PC-3 (cell line): ENCODE results near the gene PJVK. TPM values are rescaled to one million over a fixed set of nuclear protein-coding genes. Genes with fewer than 3 reads are reported as not detected.

Experiments
- ATAC-seq: fragments of 200-7000 bp; cut with Tn5 transposase; 2 replicates; pipeline ENCODE4 v1.9.1; 2020; ENCODE audit warnings: mild to moderate bottlenecking, moderate library complexity
- BruUV-seq: library from RNA; stranded (reverse); fragments of 400-500 nt; replicated peaks from 2 replicates; lab custom pipeline; 2021; lab: Mats Ljungman, UMichigan
- CTCF ChIA-PET: fragments of 300-600 bp; sonication (Branson Sonifier 250); formaldehyde crosslinking; loops from one replicate; lab custom pipeline; 2022; ENCODE audit warnings: antibody characterized with exemption; lab: Charles Lee
- POLR2A ChIA-PET: fragments of 300-600 bp; sonication (Branson Sonifier 250); formaldehyde crosslinking; loops from one replicate; lab custom pipeline; 2022; ENCODE audit warnings: antibody characterized with exemption; ENCODE audit not compliant: unreplicated experiment; lab: Charles Lee
- DNase-seq: peaks from one replicate; pipeline ENCODE4 v3.0.0-alpha.2; 2015
- H2AFZ ChIP-seq: fragments of 300-600 bp; sonication (generic); 2 replicates; pipeline ENCODE4 v1.6.0; 2016; ENCODE audit warnings: antibody characterized with exemption, low read length
- H3F3A ChIP-seq: fragments of 300-600 bp; sonication (generic); one replicate; pipeline ENCODE4 v1.6.0; 2017; ENCODE audit warnings: antibody characterized with exemption, low read length, control low read depth, mild to moderate bottlenecking; ENCODE audit not compliant: unreplicated experiment
- H3K27ac ChIP-seq: fragments of 300-600 bp; sonication (generic); 2 replicates; pipeline ENCODE4 v1.5.1; 2016; ENCODE audit warnings: mild to moderate bottlenecking, low read length
- H3K27me3 ChIP-seq: fragments of 300-600 bp; sonication (generic); 2 replicates; pipeline ENCODE4 v1.6.1; 2016; ENCODE audit warnings: low read length, mixed read lengths
- H3K36me3 ChIP-seq: fragments of 300-600 bp; sonication (generic); 2 replicates; pipeline ENCODE4 v1.6.1; 2016; ENCODE audit warnings: low read depth, mixed run types, low read length, mixed read lengths
- H3K4me1 ChIP-seq: fragments of 300-600 bp; sonication (generic); 2 replicates; pipeline ENCODE4 v1.5.1; 2016; ENCODE audit warnings: low read length; ENCODE audit not compliant: insufficient read depth
- H3K4me2 ChIP-seq: fragments of 300-600 bp; sonication (generic); 2 replicates; pipeline ENCODE4 v1.6.0; 2016; ENCODE audit warnings: low read length
- H3K4me3 ChIP-seq: fragments of 300-600 bp; sonication (generic); 2 replicates; pipeline ENCODE4 v1.5.1; 2016; ENCODE audit warnings: mild to moderate bottlenecking, low read length, mixed read lengths
- H3K79me2 ChIP-seq: fragments of 300-600 bp; sonication (generic); 2 replicates; pipeline ENCODE4 v1.6.1; 2017; ENCODE audit warnings: low read length, mixed read lengths
- H3K9ac ChIP-seq: fragments of 300-600 bp; sonication (generic); 2 replicates; pipeline ENCODE4 v1.6.0; 2016; ENCODE audit warnings: mild to moderate bottlenecking, low read length
- H3K9me2 ChIP-seq: fragments of 300-600 bp; sonication (generic); replicated peaks from 2 replicates; pipeline ENCODE4 v1.6.1; 2016; ENCODE audit warnings: mixed run types, low read length, mixed read lengths
- H3K9me3 ChIP-seq: fragments of 300-600 bp; sonication (generic); 2 replicates; pipeline ENCODE4 v1.6.1; 2016; ENCODE audit warnings: low read length, mixed read lengths
- H4K20me1 ChIP-seq: fragments of 300-600 bp; sonication (generic); 2 replicates; pipeline ENCODE4 v1.6.1; 2016; ENCODE audit warnings: low read length, mixed read lengths
- EZH2 ChIP-seq: fragments of 300-600 bp; sonication (generic); IDR thresholded peaks from one replicate; pipeline ENCODE4 v1.6.1; 2017; ENCODE audit warnings: antibody characterized with exemption, mild to moderate bottlenecking, low read length; ENCODE audit not compliant: unreplicated experiment
- EZH2phosphoT487 ChIP-seq: fragments of 300-600 bp; sonication (generic); IDR thresholded peaks from 2 replicates; pipeline ENCODE4 v1.6.1; 2018; ENCODE audit warnings: mild to moderate bottlenecking, antibody characterized with exemption, low read length, borderline replicate concordance
- intact Hi-C: fragments of 100-400 bp; cut with micrococcal nuclease; formaldehyde crosslinking; loops from 2 replicates; pipeline ENCODE4 v1.9.0; 2023
- total RNA-seq: library from RNA; depleted of rRNA; stranded (reverse); fragments of >200 nt; gene quantifications from 2 replicates; pipeline ENCODE4 v1.2.3, GENCODE V29; 2014
- TF ChIP-seq, protein P1 (sequence below): fragments of 300-600 bp; sonication (generic); conservative IDR thresholded peaks from 2 replicates; pipeline ENCODE4 v1.5.1; 2017; ENCODE audit warnings: antibody characterized with exemption, low read depth, mild to moderate bottlenecking, low read length

PJVK gene
- total RNA-seq, 1 experiment from 2014 or later: 0.87 TPM

DNA sequence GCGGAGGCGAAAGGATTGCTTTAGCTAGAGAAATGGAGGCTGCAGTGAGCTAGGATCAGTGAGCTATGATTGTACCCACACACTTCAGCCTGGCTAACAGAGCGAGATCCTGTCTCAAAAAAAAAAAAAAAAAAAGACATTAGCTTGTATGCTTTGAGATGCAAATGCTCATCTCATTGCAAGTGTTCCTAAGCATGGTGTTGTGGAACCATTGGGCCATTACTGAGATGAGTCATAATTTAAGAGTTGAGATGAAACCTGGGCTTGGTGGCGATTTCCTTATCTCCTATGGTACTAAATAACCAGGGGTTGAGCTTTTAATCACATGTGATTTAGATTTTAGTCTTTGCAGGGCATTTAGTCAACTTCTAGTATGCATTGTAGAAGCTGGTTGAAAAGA lies 31.3 kb downstream of the PJVK start:
- H3K79me2 ChIP-seq: peaks cover 64% of the 10 kb centered on the region
- H3K9ac ChIP-seq: no peak overlapping the region
- intact Hi-C loops: no loop called here
- ChIA-PET POLR2A (interaction anchor here (0.5 to 0.6 kb wide), 2 partner anchors 25 to 478 kb away, joined by 3 to 4 read pairs; no protein-coding TSS in a partner anchor), CTCF (interaction anchor here (0.6 to 0.7 kb wide), 2 partner anchors 63 to 90 kb away, joined by 7 to 9 read pairs; no protein-coding TSS in a partner anchor)
- H3K27me3 ChIP-seq: no peaks in the 10 kb centered on the region
- H3K9me3 ChIP-seq: no peaks in the 10 kb centered on the region
- ATAC-seq (no peak), DNase-seq (no peak)
- peak overlapping the region; percentile 98; the same call in 1 of the 2 replicates for H3K4me3 ChIP-seq
- no TSS peak for BruUV-seq
- no peak overlapping the region for H3K27ac ChIP-seq
- peaks cover 44% of the 10 kb centered on the region for H3K4me1 ChIP-seq
- peak overlapping the region; percentile 97 for H3K4me2 ChIP-seq
- H3K9me2 ChIP-seq: no peaks in the 10 kb centered on the region
- no peak overlapping the region for H2AFZ ChIP-seq
- TF ChIP-seq, protein P1, sequence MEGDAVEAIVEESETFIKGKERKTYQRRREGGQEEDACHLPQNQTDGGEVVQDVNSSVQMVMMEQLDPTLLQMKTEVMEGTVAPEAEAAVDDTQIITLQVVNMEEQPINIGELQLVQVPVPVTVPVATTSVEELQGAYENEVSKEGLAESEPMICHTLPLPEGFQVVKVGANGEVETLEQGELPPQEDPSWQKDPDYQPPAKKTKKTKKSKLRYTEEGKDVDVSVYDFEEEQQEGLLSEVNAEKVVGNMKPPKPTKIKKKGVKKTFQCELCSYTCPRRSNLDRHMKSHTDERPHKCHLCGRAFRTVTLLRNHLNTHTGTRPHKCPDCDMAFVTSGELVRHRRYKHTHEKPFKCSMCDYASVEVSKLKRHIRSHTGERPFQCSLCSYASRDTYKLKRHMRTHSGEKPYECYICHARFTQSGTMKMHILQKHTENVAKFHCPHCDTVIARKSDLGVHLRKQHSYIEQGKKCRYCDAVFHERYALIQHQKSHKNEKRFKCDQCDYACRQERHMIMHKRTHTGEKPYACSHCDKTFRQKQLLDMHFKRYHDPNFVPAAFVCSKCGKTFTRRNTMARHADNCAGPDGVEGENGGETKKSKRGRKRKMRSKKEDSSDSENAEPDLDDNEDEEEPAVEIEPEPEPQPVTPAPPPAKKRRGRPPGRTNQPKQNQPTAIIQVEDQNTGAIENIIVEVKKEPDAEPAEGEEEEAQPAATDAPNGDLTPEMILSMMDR: no peak
- TF ChIP-seq EZH2phosphoT487 (no peak), EZH2 (no peak)
- H4K20me1 ChIP-seq: peaks cover 22% of the 10 kb centered on the region
- H3F3A ChIP-seq: no peaks in the 10 kb centered on the region
- peaks cover 7% of the 10 kb centered on the region; the same call in 1 of the 2 replicates for H3K36me3 ChIP-seq

DNA sequence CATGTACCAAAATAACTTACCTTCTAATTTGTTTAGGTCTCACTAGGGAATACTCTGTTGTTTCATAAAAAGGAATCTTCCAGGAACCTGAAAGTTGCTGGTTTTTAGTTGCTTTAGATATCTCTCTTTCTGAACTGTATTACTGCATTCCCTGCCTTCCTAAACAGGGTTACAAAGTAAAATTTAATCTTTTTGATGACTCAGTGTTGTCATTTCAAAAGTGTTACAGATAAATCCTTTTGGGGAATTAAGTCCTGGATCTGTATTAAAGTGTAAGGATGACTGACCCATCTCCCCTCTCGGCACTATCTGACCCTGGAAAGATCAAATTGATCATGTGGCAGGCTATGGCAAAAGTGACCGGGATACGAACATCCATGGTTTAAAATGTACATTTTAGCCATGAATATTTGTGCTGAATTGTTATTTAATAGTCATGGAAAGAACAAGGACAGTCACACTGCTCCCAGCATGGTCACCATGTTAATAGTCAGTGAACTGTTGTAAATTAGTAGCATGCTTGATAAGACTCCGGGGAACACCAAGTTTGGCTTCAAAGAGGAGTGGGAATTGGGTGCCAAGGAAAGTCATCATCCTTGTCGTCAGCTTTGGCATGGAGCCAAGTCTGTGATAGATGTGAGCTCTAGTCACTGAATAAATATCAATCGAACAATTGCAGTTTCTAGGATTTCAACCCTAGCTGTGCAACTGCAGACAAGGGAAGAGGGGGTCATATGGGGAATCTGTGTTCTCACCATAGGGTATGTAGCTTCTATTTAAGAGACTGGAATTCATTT lies 33.3 kb downstream of the PJVK start:
- CTCF ChIA-PET: no interaction called here
- intact Hi-C loops: no loop called here
- no peaks in the 10 kb centered on the region for H3K9me2 ChIP-seq
- no peaks in the 10 kb centered on the region for H3F3A ChIP-seq
- peak overlapping the region; percentile 24 for H3K4me2 ChIP-seq
- TF ChIP-seq, protein P1: no peak
- TF ChIP-seq EZH2phosphoT487: no peak
- no peak for TF ChIP-seq EZH2
- H3K9ac ChIP-seq: no peak overlapping the region
- H3K27ac ChIP-seq: no peak overlapping the region
- no peak overlapping the region for H2AFZ ChIP-seq
- H4K20me1 ChIP-seq: peaks cover 22% of the 10 kb centered on the region
- H3K36me3 ChIP-seq: peaks cover 7% of the 10 kb centered on the region; the same call in 1 of the 2 replicates
- peaks cover 62% of the 10 kb centered on the region for H3K79me2 ChIP-seq
- no TSS peak for BruUV-seq
- POLR2A ChIA-PET: interaction anchor here (0.6 kb wide), 1 partner anchor 33 kb away, joined by 4 read pairs; the partner anchor contains the start of genes PJVK and PRKRA
- no peaks in the 10 kb centered on the region for H3K27me3 ChIP-seq
- DNase-seq: peak; percentile 82
- H3K4me1 ChIP-seq: peaks cover 37% of the 10 kb centered on the region
- no peaks in the 10 kb centered on the region for H3K9me3 ChIP-seq
- no peak for ATAC-seq
- H3K4me3 ChIP-seq: no peak overlapping the region

DNA sequence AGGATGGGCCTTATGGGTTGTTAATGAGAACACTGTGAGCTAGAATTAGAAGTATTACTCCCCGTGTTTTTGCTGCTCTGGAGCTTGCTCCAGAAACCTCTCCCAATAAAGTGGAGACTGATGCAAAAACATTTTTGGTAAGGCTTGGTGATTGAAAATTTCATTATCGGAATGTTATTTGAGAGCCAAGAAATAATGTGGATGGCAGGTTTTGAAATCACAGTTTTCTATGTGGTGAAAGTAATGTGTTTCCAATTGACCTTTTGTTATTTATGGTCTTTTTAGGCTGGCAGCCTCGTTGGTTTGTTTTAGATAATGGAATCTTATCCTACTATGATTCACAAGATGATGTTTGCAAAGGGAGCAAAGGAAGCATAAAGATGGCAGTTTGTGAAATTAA lies 34.2 kb downstream of the PJVK start:
- no peak overlapping the region for H3K4me3 ChIP-seq
- H3F3A ChIP-seq: no peaks in the 10 kb centered on the region
- peaks cover 22% of the 10 kb centered on the region for H4K20me1 ChIP-seq
- CTCF ChIA-PET: no interaction called here
- DNase-seq (no peak), ATAC-seq (no peak)
- H3K79me2 ChIP-seq: peaks cover 62% of the 10 kb centered on the region
- no peaks in the 10 kb centered on the region for H3K9me2 ChIP-seq
- no TSS peak for BruUV-seq
- H3K27ac ChIP-seq: no peak overlapping the region
- no peaks in the 10 kb centered on the region for H3K27me3 ChIP-seq
- POLR2A ChIA-PET: no interaction called here
- no peak overlapping the region for H2AFZ ChIP-seq
- intact Hi-C loops: no loop called here
- TF ChIP-seq EZH2phosphoT487: no peak
- TF ChIP-seq, protein P1: no peak
- TF ChIP-seq EZH2: no peak
- H3K9me3 ChIP-seq: no peaks in the 10 kb centered on the region
- no peak overlapping the region for H3K4me2 ChIP-seq
- no peak overlapping the region for H3K9ac ChIP-seq
- H3K4me1 ChIP-seq: peaks cover 32% of the 10 kb centered on the region
- H3K36me3 ChIP-seq: peaks cover 10% of the 10 kb centered on the region; the same call in 1 of the 2 replicates
